A375 (cell line): ENCODE measurements around the gene ZMYND15. TPM values are rescaled to one million over a fixed set of nuclear protein-coding genes. Genes with fewer than 3 reads are reported as not detected.

Experiments
- total RNA-seq: library from RNA; depleted of rRNA; stranded (reverse); fragments of >200 nt; shearing (Covaris generic); gene quantifications from 2 replicates; pipeline ENCODE4 v1.2.3, GENCODE V29; 2014; rRNA removed

ZMYND15 gene, protein sequence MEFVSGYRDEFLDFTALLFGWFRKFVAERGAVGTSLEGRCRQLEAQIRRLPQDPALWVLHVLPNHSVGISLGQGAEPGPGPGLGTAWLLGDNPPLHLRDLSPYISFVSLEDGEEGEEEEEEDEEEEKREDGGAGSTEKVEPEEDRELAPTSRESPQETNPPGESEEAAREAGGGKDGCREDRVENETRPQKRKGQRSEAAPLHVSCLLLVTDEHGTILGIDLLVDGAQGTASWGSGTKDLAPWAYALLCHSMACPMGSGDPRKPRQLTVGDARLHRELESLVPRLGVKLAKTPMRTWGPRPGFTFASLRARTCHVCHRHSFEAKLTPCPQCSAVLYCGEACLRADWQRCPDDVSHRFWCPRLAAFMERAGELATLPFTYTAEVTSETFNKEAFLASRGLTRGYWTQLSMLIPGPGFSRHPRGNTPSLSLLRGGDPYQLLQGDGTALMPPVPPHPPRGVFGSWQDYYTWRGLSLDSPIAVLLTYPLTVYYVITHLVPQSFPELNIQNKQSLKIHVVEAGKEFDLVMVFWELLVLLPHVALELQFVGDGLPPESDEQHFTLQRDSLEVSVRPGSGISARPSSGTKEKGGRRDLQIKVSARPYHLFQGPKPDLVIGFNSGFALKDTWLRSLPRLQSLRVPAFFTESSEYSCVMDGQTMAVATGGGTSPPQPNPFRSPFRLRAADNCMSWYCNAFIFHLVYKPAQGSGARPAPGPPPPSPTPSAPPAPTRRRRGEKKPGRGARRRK
- total RNA-seq: 0.27 and 0.38 TPM in 2 replicates

DNA sequence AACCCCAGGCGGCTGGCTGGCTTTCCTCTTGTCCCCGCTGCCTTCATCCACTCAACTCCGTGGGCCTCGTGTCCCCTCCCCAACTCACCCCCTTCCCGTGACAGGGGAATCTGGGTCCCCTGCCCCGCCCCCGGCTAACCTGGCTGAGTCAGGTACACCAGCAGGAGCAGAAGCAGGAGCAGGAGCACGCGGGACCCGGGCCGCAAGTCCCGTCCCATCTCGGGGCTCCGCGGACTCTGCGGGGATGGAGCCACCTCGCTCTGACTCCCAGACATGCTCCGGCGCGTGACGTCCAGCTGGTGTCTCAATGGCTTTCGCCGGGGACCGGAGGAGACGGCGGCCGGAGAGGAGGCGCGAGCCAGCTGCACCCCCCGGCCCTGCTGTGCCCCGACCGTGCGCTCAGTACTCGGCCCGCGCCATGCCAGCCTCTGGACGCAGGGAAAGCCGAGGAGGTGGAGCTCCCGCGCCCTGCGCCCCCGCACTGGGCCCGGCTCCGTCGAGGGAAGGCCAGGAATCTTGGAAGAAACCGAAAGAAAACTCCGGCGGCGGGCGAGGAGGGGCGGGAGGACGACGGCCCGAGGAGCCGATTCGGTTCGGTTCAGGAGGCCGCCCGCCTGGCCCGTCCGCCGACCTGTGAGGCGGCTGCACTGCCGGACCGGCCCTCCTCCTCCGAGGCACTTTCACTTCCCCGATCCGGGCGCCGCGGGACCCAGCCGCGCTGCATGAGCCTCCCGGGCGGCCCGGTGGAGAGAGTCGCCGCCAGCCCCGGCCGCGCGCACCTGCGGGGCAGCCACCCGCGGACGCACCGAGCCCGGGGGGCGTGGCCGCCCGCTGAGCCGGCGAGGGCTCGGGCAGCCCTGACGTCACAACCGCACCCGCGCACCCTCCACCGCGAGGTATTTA, at the start of gene ZMYND15, which contains the start of gene CXCL16:
Gene ZMYND15, plus strand, starts transcription at position 712 of the 903 bp plus-strand sequence. CDS start 716 bp downstream, outside the sequence.
Gene CXCL16, minus strand, starts transcription at position 807 of the 903 bp plus-strand sequence. Its CDS starts 589 bp downstream, at position 218.

DNA sequence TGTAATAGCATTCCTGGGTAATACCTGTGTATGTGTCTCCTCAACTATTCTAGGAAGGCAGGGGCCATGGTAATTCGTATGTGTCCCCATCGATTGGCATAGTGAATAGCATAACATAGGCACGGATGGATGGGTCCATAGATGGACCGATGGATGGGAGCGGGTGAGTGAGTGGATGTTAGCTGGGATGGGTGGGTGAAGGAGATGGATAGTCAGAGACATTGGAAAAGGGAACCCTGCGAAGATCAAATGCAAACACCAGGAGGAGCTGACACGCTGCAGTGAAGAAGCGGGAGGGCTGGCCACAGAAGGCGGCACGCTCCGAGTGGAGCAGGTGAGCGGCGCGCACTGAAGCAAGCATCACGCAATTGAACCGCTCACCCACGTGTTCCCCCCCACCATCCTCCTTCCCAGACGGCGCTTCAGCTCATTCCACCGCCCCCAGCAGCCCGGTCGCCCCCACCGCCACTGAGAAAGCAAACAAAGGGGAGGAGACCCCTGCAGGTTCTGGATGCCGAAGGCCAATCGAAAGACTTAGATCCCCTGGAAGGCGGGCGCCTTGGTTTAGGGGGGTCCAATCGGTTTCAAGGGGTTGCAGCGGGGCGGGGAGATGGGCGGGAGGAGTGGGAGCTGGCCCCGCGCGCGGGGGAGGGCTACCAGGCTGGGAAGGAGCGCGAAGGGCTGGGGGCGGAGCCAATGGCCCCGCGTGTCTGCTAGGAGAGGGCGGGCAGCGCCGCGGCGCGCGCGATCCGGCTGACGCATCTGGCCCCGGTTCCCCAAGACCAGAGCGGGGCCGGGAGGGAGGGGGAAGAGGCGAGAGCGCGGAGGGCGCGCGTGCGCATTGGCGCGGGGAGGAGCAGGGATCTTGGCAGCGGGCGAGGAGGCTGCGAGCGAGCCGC, 29.6 kb upstream of the ZMYND15 start, which contains the start of gene ARRB2:
Gene ARRB2, plus strand, starts transcription at position 839 of the 899 bp plus-strand sequence. CDS start 90 bp downstream, outside the sequence.

DNA sequence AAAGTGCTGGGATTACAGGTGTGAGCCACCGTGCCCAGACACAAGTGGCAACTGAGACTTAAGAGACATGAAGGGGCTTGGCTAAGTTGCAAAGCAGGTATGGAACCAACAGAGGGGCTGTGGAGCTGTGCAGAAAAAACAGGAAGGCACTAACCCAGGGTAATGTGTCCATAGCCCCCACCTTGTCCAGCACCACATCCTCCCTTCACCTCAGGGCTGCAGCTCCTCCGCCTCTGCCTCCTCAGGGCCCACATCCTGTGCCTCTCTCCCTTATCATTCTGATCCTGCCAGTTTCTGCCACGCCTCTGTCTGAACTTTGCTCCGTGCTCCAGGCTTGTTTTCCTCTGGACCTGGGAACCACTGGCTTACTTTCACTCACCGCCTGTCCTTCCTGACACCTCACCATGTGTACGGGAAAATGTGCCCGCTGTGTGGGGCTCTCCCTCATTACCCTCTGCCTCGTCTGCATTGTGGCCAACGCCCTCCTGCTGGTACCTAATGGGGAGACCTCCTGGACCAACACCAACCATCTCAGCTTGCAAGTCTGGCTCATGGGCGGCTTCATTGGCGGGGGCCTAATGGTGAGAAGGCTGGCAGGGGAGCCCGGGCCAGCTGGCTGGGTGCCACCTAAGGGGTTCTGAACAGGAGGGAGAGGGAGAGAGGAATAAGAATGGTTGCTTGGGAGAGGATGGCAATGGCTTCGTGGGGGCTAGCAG, 32.0 kb downstream of the ZMYND15 start, which contains the start of gene TM4SF5:
Gene TM4SF5, plus strand, starts transcription at position 368 of the 716 bp plus-strand sequence. Its CDS starts 37 bp downstream, at position 405.

DNA sequence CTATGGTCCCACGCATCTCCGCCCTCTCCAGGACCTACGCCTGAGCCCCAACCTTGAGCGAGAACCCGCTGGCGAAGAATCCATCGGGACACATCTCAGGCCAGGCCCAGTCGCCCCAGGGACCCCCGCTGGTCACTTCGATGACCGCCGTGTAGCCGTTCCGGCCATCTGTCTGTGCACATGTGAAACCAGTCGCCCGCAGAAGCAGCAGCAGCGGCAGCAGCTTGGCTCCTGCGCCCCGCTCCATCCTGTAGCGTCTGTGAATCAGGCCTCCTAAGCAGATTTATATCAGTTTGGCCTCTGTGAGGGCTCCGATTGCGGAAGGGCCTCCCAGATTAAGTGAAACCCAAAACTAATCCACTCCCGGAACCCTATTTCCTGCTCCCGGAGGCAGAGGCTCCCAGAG, 46.5 kb downstream of the ZMYND15 start, which contains the start of gene VMO1:
Gene VMO1, minus strand, starts transcription at position 259 of the 406 bp plus-strand sequence. Its CDS starts 12 bp downstream, at position 247.

DNA sequence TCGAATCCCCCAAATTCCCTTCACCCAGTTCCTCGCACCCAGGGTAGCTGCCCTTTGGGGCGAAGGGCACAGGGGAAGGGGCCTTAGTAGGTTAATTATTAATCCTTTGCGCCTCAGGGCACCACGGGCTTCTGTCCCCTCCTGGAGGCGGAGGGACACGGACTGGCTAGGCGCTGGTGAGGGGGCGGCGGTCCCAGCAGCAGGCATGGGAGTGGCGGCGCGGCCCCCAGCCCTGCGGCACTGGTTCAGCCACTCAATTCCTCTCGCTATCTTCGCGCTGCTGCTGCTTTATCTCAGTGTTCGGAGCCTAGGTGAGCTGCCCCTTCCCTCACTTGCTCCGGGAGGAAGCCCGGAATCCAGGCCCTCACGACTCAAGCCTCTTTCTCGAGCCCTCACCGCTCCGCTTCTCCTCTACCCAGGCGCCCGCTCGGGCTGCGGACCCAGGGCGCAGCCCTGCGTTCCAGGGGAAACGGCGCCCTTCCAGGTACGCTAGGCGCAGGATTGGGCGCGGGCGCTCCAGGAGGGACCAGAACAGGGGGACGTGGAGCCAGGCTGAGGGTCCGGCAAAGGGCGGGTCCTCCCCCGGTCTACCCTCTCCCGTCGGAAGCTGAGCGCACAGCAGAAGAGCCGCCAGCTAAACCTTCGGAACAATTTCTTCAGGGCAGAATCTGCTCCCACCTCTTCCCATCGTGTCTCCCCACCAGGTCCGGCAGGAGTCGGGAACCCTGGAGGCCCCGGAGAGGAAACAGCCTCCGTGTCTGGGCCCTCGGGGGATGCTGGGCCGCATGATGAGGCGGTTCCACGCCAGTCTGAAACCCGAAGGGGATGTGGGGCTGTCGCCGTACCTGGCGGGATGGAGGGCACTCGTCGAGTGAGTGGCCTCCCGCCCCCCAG, 49.4 kb downstream of the ZMYND15 start, which contains the start of gene GLTPD2:
Gene GLTPD2, plus strand, starts transcription at position 158 of the 894 bp plus-strand sequence. Its CDS starts 48 bp downstream, at position 206.

Other genes starting within 250 kb of the ZMYND15 start
- 0.85 and 1.8 TPM in 2 replicates for gene SPNS2, start 241.0 kb upstream of the ZMYND15 start, total RNA-seq
- gene MYBBP1A, start 184.4 kb upstream of the ZMYND15 start, total RNA-seq: 249 and 256 TPM in 2 replicates
- not detected in 2 replicates for gene GGT6, start 179.3 kb upstream of the ZMYND15 start, total RNA-seq
- 0.08 TPM in 1 of 2 replicates, not detected in the other for gene SMTNL2, start 155.3 kb upstream of the ZMYND15 start, total RNA-seq
- not detected in 2 replicates for gene ALOX15, start 98.2 kb upstream of the ZMYND15 start, total RNA-seq
- gene PELP1, start 35.7 kb upstream of the ZMYND15 start, total RNA-seq: 30.5 and 31.3 TPM in 2 replicates
- 26.7 and 34.7 TPM in 2 replicates for gene ARRB2, start 29.2 kb upstream of the ZMYND15 start, total RNA-seq
- gene MED11, start 8.4 kb upstream of the ZMYND15 start, total RNA-seq: 29.1 and 38.1 TPM in 2 replicates
- 4.0 and 4.1 TPM in 2 replicates for gene CXCL16, start 95 bp downstream of the ZMYND15 start, total RNA-seq
- gene TM4SF5, start 32.1 kb downstream of the ZMYND15 start, total RNA-seq: not detected in 2 replicates
- gene VMO1, start 46.5 kb downstream of the ZMYND15 start, total RNA-seq: 0.26 TPM in 1 of 2 replicates, not detected in the other
- gene GLTPD2, start 49.1 kb downstream of the ZMYND15 start, total RNA-seq: not detected in 2 replicates
- 200 and 223 TPM in 2 replicates for gene PSMB6, start 56.3 kb downstream of the ZMYND15 start, total RNA-seq
- gene PLD2, start 67.3 kb downstream of the ZMYND15 start, total RNA-seq: 19.5 and 26.8 TPM in 2 replicates
- gene MINK1, start 93.5 kb downstream of the ZMYND15 start, total RNA-seq: 33.7 and 33.8 TPM in 2 replicates
- gene C17orf107, start 159.7 kb downstream of the ZMYND15 start, total RNA-seq: 0.45 and 0.53 TPM in 2 replicates
- gene CHRNE, start 163.3 kb downstream of the ZMYND15 start, total RNA-seq: 0.19 and 0.38 TPM in 2 replicates
- gene GP1BA, start 192.4 kb downstream of the ZMYND15 start, total RNA-seq: not detected in 2 replicates
- 83.0 and 86.7 TPM in 2 replicates for gene SLC25A11, start 200.2 kb downstream of the ZMYND15 start, total RNA-seq
- gene RNF167, start 200.4 kb downstream of the ZMYND15 start, total RNA-seq: 43.8 and 50.1 TPM in 2 replicates
- gene PFN1, start 208.7 kb downstream of the ZMYND15 start, total RNA-seq: 1,994 and 2,456 TPM in 2 replicates
- gene ENO3, start 211.3 kb downstream of the ZMYND15 start, total RNA-seq: 7.2 and 8.6 TPM in 2 replicates
- gene SPAG7, start 228.0 kb downstream of the ZMYND15 start, total RNA-seq: 90.5 and 106 TPM in 2 replicates
- 25.6 and 46.7 TPM in 2 replicates for gene CAMTA2, start 247.8 kb downstream of the ZMYND15 start, total RNA-seq